ENCODE results near the gene NCR3LG1.

DNA sequence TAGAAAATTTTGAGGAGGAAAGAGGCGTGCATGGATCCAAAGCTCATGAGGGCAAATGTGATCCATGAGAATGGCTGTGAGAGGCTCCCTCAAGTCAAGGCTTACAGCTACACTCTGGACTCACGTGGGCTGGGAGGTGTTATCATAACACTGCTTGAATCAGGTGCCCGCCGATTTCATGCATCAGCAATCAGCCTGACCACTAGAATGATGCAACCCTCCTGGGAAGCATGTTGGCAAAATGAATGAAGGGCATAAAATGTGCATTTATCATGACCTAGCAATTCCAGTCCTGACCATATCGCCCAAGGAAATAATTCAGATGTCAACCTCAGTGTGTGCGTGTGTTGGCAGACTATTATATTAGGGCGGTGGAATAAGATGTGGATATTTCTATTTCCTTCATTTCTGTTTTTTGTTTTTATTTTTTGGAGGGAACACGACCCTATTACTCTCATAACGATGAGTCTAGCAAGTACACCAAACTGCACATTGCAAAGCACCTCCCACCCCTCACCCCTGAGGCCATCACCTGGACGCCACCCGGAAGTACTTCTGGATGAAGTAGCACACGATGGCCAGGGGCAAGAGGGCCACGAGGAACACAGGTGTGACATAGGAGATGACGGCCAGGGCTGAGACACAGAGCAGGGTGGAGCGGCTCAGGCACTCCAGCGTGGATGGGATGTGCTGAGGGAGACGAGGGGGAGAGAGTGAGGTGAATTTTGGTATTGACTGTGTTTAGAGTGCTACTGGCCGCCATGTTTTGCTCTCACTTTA is 52.6 kb downstream of the NCR3LG1 start:
- TF ChIP-seq, protein P1, sequence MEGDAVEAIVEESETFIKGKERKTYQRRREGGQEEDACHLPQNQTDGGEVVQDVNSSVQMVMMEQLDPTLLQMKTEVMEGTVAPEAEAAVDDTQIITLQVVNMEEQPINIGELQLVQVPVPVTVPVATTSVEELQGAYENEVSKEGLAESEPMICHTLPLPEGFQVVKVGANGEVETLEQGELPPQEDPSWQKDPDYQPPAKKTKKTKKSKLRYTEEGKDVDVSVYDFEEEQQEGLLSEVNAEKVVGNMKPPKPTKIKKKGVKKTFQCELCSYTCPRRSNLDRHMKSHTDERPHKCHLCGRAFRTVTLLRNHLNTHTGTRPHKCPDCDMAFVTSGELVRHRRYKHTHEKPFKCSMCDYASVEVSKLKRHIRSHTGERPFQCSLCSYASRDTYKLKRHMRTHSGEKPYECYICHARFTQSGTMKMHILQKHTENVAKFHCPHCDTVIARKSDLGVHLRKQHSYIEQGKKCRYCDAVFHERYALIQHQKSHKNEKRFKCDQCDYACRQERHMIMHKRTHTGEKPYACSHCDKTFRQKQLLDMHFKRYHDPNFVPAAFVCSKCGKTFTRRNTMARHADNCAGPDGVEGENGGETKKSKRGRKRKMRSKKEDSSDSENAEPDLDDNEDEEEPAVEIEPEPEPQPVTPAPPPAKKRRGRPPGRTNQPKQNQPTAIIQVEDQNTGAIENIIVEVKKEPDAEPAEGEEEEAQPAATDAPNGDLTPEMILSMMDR (IDR thresholded peaks at IDR 0.05; ENCODE audit: low read depth, low read length, missing input control) = no peak
- no peak for TF ChIP-seq JUND (IDR thresholded peaks at IDR 0.05)
- TF ChIP-seq, protein P2, sequence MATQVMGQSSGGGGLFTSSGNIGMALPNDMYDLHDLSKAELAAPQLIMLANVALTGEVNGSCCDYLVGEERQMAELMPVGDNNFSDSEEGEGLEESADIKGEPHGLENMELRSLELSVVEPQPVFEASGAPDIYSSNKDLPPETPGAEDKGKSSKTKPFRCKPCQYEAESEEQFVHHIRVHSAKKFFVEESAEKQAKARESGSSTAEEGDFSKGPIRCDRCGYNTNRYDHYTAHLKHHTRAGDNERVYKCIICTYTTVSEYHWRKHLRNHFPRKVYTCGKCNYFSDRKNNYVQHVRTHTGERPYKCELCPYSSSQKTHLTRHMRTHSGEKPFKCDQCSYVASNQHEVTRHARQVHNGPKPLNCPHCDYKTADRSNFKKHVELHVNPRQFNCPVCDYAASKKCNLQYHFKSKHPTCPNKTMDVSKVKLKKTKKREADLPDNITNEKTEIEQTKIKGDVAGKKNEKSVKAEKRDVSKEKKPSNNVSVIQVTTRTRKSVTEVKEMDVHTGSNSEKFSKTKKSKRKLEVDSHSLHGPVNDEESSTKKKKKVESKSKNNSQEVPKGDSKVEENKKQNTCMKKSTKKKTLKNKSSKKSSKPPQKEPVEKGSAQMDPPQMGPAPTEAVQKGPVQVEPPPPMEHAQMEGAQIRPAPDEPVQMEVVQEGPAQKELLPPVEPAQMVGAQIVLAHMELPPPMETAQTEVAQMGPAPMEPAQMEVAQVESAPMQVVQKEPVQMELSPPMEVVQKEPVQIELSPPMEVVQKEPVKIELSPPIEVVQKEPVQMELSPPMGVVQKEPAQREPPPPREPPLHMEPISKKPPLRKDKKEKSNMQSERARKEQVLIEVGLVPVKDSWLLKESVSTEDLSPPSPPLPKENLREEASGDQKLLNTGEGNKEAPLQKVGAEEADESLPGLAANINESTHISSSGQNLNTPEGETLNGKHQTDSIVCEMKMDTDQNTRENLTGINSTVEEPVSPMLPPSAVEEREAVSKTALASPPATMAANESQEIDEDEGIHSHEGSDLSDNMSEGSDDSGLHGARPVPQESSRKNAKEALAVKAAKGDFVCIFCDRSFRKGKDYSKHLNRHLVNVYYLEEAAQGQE (IDR thresholded peaks at IDR 0.05) = no peak
- no peak for TF ChIP-seq EGR1 (IDR thresholded peaks at IDR 0.05; ENCODE audit: low read depth in 2 of 2)
- TF ChIP-seq SP1 (IDR thresholded peaks at IDR 0.05) = no peak
- TF ChIP-seq, protein P3, sequence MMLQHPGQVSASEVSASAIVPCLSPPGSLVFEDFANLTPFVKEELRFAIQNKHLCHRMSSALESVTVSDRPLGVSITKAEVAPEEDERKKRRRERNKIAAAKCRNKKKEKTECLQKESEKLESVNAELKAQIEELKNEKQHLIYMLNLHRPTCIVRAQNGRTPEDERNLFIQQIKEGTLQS (IDR thresholded peaks at IDR 0.05) = no peak
